AG08396 (cell line): ENCODE data around the gene ZNF331.
A peak's percentile ranks its signal among the peaks of the same experiment; 100 is the strongest.

Source experiments
- DNase-seq: peaks from one replicate; pipeline ENCODE4 v3.0.0; 2012; ENCODE audit warnings: low spot score, mixed read lengths

Gene ZNF331

DNA sequence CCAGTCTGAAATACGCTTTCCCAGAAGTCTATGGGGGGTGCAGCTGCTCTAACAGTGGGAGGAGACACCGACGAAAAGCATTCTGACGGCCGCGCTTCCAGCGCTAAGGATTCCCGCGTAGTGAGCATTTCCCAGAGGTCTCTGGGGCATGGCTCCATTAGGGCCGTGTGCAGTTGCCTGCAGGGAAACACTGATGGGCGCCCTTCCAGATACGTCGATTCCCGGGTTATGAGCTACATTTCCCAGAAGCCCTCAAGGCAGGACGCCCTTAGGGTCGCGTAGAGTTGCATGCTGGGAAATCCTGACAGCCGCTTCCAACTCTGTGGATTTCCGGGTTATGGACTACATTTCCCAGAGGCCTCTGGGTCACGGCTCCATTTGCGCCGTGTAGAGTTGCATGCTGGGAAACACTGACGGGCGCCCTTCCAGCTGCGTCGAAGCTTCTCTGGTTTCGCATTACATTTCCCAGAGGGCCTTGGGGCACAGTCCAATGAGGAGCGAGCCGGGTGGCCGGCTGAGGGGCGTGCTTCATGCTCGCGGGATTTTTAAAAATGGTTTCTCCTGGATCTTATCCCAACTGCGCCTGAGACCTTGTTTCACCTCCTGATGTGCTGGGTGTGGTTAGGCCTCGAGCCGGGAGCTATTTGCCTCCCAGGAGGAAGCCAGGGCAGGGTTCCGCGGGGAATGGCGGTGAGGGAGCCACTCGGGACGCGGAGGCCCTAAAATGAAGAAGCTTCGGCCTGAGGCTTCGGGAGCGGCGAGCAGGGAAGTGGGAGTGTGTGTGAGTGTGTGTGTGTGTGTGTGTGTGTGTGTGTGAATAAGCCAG, 17.2 kb upstream of the ZNF331 start:
- DNase-seq: peak; percentile 94

DNA sequence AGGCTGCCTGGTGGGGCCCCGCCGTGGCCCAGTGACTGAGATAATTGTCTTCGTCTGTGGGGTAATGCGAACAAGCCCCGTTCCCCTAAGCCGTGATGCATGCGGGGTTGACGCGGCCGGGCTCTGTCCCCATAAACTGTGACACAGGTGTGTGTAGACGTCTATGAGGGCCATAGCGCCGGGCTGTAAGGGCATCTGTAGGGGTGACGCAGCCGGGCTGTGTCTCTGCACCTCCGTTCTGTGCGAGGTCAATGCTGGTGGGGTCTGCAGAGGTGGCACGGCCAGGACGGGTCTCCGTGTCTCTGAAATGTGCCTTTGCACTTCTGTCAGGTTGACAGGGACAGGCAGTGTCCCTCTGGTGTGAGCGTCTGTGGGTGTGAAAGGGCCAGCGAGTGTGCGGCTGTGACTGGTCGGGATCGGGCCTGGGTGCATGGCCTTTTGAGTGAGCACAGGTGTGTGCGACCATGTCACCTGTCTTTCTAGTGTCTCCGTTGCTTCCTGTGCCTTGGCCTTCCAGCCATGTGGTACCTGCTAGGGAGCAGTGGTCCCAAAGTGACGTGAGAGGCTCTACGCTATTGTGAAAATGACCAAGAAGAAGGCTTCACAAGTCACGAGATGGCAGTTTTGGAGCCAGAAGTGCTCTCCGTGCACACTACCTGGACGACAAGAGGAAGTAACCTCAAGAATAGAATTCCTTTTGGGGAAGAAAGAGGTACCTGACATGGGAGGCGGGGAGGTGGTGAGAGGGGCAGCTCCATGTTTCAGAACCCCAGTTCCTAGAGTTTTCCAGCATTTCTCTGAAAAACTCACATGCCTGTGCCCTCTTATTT, 16.4 kb upstream of the ZNF331 start:
- no peak for DNase-seq

DNA sequence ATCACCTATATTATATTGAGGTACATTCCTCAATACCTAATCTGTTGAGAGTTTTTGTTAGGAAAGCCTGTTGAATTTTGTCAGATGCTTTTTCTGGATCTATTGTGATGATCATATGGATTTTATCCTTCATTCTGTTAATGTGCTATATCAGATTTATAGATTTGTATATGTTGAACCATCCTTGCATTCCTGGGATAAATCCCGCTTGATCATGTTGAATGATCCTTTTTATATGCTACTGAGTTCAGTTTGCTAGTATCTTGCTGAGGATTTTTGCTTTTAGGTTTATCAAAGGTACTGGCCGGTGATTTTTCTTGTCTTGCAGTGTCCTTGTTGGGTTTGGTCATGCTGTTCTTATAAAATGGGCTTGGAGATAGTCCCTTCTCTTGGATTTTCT, 12.0 kb upstream of the ZNF331 start:
- no peak for DNase-seq

DNA sequence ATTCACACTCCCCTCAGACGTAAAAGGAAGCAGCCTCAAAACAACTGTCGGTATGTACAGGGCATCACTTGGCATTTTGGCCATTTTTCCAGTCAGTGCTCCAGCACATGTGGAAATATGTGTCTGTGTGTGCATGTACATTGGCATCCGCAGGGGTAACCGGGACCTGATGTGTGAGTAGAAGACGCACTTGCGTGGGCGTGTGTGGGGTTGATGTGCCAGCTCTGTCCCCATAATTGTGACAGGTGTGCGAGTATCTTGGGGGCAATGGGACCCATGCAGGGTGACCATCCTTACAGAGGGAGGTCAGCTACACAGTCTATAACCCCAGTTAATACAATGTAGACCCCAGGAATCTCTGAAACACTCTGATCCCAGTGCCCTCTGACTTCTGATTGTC, 7.3 kb upstream of the ZNF331 start:
- DNase-seq: no peak

DNA sequence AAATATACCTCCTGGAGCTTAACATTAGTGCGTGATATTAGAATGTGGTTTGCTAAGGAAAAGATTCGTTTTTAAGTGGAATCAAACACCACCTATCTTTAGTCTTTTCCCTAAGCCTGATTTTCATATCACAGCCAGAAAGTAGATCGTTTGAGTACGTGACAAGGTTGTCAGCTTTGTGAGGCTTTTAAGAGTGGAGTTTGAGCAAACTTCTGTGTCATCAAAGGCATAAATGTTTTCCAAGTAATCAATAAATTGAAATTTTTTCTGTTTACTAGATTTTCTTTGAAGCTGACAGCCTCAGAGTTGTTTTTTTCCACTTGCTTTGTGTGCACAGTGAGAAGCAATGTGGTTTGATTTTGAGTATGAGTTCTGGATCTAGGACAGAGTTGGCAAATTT, 6.5 kb upstream of the ZNF331 start:
- no peak for DNase-seq

DNA sequence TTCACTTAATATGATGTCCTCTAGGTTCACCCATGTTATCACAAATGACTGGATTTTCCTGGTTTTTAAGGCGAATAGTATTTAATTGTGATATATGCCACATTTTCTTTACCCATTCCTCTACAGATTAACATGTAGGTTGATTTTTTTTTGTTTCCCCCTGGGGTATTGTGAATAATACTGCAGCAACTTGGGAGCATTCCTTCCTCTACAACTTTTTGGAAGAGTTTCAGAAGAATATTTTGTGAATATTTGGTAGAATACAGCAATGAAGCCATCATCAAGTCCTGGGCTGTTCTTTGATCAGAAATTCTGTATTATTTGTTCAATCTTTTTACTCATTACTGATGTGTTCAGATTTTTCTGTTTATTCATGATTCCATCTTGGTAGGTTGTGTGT, 5.6 kb upstream of the ZNF331 start:
- DNase-seq: no peak

DNA sequence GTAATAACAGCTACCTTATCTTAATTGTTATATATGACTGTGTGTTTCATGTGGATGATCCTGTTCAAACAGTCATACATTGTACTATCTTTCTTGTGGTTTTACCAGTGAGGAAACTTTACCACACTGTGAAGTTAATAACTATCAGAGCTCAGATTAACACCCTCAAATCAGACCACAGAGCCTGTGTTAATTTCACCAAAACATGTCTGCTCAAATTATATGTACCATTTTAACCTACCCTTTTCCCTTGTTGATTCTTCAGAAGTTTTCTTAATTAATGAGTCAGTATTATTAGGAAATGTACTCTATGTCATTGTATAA, 1.8 kb upstream of the ZNF331 start:
- no peak for DNase-seq

DNA sequence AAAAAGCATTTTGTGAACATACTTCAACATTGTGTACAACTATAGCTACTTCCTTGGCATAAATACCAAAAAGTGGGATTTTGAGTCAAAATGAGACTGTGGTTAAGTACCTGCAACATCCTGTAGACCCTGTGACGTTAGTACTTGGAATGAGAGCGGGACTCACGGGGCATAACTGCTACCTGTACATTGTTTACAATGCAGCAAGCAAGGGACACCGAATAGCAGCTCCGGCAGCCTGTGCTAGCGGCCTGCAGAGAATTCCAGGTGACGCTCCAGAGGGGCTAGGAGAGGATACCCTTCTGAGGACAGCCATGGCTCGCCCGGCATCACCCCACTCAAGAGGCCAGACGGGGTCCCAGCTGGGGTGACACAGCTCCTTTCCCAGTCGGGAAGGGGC, 824 bp upstream of the ZNF331 start:
- DNase-seq: no peak

DNA sequence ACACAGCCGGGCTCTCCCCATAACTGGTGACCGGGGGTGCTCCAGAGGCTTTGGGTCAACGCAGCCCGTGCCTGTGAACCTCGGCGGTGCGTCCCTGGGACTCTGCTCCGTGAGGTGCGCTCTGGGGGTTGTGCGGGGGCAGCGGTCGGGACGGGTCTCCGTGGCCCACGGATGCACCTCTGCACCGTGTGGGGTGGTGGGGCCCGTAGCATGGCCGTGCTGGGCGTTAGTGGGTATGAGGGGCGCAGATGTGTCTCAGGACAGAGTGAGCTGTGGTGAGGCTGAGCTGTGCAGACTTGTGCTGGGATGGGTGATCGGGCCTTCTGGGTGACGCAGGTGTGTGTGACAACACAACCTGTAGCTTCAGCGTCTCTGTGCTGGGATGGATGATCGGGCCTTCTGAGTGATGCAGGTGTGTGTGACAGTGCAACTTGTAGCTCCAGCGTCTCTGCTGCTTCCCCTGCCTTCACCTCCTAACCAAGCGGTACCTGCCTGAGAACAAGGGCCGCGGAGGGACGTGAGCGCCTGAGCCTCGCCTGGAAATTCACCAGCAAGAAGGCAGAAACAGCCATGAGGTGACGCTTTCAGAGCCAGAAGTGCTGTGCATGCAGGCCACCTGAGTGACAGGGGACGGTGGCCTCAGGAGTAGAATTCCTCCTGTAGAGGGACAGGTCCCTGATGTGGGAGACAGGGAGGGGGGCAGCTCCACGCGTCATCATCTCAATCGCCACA, 599 bp downstream of the ZNF331 start:
- no peak for DNase-seq

DNA sequence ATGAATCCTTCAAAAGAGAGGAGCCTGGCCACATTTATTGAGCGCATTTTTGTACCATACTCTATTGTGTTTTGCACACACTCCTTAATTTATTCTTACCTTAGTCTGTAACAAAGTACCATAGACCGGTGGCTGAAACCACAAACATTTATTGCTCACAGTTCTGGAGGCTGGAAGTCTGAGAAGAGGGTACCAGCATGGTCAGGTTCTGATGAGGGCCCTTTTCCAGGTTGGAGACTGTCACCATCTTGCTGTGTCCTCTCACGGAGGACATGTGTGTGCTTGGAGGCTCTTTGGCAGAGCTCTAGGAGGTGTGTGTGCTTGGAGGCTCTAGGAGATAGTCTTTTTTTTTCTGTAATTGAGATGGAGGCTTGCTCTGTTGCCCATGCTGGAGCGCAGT, 2.1 kb downstream of the ZNF331 start:
- DNase-seq: no peak

DNA sequence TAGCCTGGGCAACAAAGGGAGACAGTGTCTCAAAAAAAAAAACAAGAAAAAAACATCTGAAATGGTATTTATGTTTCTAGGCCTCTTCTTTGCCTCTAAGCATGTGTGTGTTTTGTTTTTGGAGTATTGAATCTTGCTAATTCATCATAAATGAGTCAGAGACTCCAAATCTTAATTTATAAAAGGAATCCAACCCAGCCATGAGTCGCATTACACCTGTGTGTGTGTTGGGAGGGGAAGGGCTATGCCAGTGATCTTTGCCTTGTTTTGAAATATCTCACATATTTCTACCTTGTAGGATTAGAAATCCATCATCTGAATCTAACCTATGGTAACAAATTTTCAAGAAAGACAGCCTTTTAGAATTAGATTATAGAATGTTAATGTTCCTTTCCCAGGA, 4.0 kb downstream of the ZNF331 start:
- no peak for DNase-seq

DNA sequence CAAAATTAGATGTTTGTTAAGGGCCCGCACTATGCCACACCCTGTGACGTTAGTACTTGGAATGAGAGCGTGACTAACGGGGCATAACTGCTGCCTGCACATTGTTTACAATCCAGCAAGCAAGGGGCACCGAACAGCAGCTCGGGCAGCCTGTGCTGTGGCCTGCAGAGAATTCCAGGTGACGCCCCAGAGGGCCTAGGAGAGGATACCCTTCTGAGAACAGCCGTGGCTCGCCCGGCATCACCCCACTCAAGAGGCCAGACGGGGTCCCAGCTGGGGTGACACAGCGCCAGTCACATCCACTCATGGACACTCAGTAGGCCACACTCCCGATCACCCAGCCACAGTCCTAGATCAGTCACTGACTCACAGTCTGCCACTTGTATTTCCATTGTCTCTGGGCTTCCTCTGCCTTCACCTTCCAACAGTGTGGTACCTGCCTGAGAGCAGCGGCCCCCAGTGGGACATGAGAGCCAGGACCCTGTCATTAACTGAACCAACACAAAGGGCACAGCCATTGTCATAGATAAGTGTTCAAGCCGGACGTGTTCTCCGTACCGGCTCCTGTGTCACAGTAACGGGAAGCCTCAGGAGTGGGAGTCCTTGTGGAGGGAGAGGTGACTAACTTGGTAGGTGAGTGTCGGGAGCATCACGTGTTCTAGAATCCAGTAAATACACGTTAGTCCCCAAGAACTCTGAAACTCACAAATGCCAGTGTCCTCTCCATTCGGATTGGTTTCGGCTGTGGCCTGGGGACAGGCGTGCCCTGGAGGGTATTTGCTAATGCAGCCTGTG, 7.5 kb downstream of the ZNF331 start:
- peak; percentile 64 for DNase-seq

DNA sequence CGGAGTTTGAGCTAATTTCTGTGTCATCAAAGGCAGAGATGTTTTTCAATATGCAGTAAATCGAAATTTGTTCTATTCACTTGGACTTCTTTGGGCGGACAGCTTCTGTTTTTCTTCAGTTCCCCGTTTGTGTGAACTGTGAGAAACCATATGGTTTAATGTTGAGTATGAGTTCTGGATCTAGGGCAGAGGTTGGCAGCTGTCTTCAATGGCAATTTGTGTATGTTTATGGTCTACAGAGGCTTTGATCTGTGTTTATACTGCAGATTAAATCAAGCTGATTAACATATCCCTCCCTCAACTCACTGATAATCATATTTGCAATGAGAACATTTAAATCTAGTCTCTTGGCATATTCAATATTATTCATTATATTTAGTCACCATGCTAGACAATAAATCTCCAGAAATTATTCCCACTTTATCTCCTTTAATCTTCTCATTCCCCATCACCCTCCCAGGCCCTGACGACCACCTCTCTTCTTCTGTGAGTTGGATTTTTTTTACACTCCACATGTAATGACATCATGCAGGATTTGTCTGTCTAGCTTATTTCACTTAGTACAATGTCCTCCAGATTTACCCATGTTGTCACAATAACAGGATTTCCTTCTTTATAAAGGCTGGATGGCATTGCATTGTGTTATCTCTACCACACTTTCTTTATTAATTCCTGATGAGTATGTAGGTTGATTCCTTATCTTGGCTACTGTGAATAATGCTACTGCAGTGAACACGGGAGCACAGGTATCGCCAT, 9.0 kb downstream of the ZNF331 start:
- no peak for DNase-seq

DNA sequence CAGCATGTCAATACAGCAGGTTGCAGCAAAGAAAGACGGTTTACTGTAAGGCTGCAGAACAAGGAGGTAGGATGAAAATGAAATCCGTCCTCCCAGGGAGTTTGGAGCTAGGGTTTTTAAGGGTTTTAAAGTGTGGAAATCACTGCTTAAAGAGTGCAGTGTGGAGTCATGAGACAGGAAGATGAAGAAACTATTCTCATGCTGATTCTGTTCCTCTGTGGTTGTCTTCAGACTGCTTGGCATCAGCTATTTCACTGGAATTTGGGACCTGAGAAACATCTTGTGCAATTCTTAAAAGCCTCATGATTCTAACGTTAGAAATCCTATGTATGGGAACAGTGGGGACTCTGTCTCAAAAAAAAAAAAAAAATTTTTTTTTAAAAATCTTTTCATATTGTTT, 11.4 kb downstream of the ZNF331 start:
- DNase-seq: peak; percentile 34

DNA sequence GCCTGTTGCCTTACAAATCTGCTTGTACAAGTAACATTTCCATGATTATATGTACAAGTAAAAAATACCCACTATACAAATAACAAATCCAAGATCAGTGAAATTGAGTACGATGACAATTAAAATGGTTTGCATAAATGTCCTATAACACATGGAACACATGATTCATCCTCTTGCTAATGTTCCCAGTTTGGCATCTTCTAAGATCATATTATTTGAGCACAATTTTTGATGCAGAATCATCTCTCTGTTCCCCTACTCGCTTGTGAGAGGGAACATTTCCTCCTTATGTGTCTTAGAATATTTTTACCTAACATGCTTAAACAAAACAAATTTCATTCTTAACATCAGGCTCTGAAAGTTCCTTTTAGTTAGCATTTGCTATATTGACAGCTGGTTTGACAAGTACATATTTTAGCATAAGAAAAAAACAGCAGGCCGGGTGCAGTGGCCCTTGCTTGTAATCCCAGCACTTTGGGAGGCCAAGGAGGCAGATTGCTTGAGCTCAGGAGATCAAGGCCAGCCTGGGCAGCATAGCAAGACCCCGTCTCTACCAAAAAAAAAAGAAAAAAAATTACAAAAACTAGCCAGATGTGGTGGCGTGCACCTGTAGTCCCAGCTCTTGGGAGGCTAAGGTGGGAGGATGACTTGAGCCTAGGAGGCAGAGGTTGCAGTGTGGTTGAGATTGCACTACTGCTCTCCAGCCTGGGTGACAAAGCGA, 14.2 kb downstream of the ZNF331 start:
- no peak for DNase-seq

DNA sequence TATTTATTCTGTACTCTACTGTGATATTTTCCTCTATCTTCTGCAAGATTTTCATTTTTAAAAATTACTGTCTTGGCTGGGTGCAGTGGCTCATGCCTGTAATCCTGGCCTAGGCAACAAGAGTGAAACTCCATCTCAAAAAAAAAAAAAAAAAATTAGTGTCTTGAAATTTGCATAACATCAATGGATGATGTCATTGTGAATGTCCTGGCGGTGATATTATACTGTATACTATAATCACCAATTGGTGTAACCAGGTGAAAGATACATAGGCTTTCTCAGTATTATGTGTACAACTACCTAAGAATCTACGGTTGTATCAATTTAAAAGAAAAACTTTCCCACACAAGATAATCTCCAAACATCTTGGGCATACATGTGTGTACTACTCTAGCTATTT, 15.2 kb downstream of the ZNF331 start:
- no peak for DNase-seq

DNA sequence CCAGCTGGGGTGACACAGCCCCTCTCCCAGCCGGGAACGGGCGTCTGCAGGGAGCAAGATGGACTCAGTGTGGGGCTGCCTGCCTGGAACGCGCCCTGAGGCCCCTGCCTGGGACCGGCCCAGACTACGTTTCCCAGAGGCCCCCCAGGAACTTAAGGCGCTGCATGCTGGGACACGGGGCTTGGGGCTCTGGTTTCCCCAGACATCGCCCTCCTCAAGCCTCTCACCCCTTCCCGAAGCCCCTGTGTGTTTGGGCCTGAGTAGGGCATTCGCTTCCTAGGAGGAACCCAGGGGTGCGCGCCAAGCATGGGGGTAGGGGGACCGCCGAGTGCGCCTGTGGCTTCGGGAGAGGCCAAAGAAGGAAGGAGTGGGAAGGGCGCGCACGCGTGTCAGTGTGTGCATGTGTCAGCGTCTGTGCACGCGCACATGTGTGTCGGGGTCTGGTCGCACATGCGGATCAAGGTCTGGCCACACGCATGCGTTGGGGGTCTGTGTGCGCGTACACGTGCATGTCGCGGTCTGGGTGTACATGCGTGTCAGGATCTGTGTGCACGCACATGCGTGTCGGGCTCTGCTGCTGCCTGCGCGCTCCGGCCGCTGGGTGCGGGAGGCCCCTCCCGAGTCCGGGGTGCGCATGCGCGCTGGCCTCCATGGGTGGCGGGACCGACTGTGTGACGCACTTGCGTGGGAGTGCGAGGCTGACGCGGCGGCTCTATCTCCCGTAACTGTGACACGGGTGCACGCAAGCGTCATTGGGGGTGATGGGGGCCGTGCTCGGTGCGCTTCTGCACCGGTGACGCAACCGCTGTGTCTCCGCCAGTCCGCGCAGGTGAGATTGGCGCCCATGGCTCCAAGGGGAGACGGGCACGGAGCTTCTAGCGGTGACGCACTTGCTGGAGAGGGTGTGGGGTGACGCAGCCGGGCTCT, 16.2 kb downstream of the ZNF331 start:
- peak; percentile 97 for DNase-seq

DNA sequence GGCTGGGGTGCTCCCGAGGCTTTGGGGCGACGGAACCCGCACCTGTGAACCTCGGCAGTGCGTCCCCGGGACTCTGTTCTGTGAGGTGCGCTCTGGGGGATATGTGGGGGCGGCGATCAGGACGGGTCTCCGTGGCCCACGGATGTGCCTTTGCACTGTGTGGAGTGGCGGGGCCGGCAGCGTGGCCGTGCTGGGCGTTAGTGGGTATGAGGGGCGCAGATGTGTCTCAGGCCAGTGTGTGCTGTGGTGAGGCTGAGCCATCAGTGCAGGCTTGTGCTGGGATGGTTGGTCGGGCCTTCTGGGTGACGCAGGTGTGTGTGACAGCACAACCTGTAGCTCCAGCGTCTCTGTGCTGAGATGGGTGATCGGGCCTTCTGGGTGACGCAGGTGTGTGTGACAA, 16.9 kb downstream of the ZNF331 start:
- DNase-seq: no peak

DNA sequence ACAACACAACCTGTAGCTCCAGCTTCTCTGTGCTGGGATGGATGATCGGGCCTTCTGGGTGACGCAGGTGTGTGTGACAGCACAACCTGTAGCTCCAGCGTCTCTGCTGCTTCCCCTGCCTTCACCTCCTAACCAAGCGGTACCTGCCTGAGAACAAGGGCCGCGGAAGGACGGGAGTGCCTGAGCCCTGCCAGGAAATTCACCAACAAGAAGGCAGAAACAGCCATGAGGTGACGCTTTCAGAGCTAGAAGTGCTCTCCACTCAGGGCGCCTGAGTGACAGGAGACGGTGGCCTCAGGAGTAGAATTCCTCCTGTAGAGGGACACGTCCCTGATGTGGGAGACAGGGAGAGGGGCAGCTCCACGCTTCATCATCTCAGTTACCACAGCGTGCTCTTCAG, 17.4 kb downstream of the ZNF331 start:
- DNase-seq: no peak

DNA sequence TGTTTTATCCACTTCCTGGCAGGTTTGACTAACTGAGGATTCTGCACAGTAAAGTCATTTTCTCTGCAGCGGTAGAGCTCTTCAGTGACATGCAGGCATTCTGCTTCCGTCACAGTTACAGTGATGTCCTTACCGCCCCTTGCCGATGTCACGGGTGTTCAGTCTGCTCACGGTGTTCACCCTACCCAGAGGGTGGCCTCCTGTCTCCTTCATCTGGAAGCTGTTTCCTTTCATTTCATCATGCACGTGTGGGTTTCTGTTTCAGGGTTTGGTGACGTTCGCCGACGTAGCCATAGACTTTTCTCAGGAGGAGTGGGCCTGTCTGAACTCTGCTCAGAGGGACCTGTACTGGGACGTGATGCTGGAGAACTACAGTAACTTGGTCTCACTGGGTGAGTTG, 33.4 kb downstream of the ZNF331 start:
- no peak for DNase-seq
